Omental fat pad (tissue), 4 donors: Measurements from ENCODE around the gene GPS1. TPM values are rescaled to one million over a fixed set of nuclear protein-coding genes. Genes with fewer than 3 reads are reported as not detected.
A peak's percentile ranks its signal among the peaks of the same experiment; 100 is the strongest.

Experiments used
- ATAC-seq: fragments of 150-250 bp; one replicate; pipeline ENCODE4 v1.9.1; 2016; ENCODE audit warnings: mild to moderate bottlenecking, moderate library complexity; ENCODE audit not compliant: low FRiP score
- DNase-seq: peaks from one replicate; pipeline ENCODE4 v3.0.0-alpha.2; 2019; ENCODE audit warnings: low spot score
- total RNA-seq, 4 donors: library from RNA; depleted of rRNA; stranded (reverse); fragments of >200 nt; gene quantifications; one replicate each; pipeline ENCODE4 v1.1.0, GENCODE V29; 2016
- TF ChIP-seq, protein P1 (sequence below), 3 donors: fragments of 450-650 bp; IDR thresholded peaks; one replicate each; pipeline ENCODE4 v1.5.1; 2016 to 2017; ENCODE audit warnings: antibody characterized with exemption in 3 of 3, mild to moderate bottlenecking in 3 of 3, moderate library complexity in 2 of 3

The GPS1 gene
- total RNA-seq, 4 donors from 2014 or later, result 67.3 to 86.8 (median 81.4) TPM

DNA sequence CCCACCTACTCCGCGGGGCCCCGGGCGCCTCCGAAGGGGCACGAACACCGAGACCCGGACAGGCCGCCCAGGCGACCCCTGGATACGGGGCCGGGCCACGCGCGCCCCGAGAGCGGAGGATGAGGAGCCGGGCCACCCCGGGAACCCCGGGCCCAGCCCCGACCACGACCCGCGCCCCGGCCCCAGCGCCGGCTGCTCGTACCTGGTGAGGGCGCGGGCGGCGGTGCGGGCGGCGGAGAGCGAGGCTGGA lies 46.1 kb downstream of the GPS1 start:
- no peak for DNase-seq
- no peak for ATAC-seq
- TF ChIP-seq, protein P1, sequence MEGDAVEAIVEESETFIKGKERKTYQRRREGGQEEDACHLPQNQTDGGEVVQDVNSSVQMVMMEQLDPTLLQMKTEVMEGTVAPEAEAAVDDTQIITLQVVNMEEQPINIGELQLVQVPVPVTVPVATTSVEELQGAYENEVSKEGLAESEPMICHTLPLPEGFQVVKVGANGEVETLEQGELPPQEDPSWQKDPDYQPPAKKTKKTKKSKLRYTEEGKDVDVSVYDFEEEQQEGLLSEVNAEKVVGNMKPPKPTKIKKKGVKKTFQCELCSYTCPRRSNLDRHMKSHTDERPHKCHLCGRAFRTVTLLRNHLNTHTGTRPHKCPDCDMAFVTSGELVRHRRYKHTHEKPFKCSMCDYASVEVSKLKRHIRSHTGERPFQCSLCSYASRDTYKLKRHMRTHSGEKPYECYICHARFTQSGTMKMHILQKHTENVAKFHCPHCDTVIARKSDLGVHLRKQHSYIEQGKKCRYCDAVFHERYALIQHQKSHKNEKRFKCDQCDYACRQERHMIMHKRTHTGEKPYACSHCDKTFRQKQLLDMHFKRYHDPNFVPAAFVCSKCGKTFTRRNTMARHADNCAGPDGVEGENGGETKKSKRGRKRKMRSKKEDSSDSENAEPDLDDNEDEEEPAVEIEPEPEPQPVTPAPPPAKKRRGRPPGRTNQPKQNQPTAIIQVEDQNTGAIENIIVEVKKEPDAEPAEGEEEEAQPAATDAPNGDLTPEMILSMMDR (IDR thresholded peaks at IDR 0.05), result no peak

DNA sequence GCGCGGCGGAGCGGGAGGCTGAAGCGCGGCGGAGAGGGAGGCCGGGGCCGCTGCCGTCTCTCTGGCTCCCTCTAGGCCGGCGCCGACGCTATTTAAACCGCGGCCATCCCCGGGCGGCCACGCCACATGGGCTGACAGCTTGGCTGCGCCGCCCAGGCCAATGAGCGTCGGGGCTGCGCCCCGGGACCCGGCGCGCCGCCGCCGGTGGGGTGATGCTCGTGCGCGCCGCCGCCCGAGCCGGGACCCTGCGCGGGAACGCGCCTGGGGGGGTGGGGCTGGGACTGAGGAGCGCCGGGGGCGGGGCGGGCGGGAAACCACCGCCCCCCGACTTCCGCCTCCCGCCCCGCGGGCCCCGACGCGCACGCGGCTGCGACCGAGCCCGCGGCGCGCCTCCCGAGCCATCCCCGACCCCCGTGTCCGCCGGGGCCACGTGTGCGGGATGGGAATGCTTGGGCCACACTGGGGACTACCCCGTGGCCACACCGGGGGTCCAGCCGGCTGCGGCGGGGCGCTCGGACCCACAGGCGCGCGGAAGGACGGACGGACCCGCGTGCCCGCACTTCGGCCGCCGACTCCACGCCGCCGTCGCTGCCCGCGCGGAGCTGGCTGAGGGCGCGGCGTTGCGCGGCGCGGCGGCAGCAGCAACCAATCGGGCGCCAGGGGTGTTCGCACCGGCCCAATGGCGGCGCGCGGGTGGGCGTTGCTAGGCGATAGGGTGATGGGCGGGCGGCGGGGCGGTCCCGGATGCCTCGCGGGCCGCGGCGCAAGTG lies 46.7 kb downstream of the GPS1 start, which contains the start of gene FASN:
Gene FASN (minus strand): TSS at position 68 of the 770 bp plus-strand sequence. CDS start 1,791 bp downstream, outside the sequence.
- TF ChIP-seq, protein P1 (IDR thresholded peaks at IDR 0.05), result no peak
- ATAC-seq (peak; percentile 86), DNase-seq (peak; percentile 79)

DNA sequence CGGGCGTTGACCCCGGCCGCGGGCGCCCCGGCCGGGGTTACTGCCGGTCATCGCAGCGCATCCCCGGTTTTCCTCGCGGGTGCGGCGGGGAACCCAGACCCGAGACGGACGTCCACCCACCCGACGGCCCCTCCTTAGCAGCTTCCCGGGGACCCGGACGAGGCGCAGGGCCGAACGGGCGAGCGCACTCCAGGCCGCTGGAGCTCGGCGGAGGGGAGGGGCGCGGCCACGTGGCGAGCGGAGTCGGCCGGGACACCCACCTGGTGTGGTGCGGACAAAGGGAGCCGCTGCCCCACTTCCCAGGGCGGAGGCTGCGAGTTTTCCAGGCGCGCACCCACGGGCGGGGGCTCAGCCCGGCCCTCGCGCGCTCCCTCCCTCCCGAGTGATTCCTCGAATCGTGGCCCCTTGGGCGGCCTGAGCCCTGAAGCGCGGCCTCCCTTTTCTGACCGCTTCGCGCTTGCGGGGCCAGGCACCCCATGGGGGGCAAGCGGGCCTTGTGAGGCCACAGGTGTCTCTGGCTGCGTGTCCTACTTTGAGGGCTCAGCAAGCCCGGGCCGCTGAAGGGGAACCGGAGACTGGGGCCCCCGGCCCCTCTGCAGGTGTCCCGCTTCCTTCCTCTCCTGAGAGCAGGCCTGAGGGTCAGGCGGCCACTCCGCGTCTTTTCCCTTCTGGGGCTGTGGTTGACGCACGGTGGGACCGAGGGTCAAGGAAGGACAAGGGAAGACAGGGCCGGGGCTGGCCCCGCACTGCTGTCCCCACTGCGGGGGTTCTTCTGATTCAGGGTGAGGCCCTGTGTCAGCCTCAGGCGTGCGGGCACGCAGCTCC lies 47.5 kb downstream of the GPS1 start:
- TF ChIP-seq, protein P1 (IDR thresholded peaks at IDR 0.05), result no peak
- ATAC-seq (peak; percentile 6), DNase-seq (no peak)

DNA sequence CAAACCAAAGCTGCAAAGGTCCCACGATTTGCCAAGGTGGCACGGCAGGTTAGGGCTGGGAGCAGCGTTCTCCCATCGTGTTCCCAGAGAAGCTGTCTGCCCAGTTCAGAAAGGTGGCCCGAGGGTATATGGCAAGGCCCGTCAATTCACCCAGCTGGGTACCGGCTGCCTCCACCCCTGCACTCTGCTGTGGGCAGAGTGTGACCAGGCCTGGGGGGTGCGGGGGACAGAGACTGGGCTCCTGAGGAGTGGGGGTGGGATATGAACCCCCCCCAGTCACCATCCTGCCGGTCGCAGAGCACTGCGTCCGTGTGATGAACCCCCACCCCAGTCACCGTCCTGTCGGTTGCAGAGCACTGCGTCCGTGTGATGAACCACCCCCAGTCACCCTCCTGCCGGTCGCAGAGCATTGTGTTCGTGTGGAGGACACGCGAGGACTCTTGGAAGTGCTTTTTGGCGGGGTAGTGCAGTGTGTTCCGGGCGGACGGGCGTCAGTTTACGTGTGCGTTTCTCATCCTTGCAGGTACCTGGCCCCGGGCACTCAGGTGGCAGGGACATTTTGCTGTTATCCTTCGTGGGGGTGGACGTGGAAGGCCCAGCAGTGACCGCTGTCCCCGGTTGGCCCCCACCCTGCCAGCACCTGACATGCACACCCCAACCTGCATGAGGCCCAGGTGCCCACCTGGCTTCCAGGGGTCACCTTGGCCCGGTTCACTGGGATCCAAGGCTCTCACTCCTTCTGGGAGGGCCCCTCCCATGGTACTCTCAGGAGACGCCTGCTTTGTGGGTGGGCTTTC lies 49.0 kb downstream of the GPS1 start:
- ATAC-seq (no peak), DNase-seq (no peak)
- TF ChIP-seq, protein P1 (IDR thresholded peaks at IDR 0.05), result no peak

DNA sequence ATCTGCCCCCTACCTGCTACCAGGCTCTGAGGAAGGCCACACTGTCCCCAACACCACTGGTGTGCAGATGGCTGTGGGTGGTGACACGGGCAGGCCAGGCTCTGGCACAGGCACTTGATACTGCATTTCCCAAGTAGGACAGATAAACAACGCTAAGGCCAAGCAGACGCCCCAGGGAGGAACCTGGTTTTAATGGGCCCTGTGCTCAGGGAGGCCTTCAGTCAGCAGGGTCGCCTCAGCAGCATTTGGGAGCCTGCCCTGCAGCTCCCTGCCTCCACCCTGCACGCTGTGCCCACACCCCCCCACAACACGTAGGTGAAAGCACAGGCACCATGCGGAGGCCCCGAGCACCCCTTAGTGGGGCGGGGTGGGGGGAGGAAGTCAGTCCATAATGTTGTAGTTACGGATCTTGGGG lies 49.6 kb downstream of the GPS1 start:
- DNase-seq (no peak), ATAC-seq (no peak)
- TF ChIP-seq, protein P1 (IDR thresholded peaks at IDR 0.05), result no peak

DNA sequence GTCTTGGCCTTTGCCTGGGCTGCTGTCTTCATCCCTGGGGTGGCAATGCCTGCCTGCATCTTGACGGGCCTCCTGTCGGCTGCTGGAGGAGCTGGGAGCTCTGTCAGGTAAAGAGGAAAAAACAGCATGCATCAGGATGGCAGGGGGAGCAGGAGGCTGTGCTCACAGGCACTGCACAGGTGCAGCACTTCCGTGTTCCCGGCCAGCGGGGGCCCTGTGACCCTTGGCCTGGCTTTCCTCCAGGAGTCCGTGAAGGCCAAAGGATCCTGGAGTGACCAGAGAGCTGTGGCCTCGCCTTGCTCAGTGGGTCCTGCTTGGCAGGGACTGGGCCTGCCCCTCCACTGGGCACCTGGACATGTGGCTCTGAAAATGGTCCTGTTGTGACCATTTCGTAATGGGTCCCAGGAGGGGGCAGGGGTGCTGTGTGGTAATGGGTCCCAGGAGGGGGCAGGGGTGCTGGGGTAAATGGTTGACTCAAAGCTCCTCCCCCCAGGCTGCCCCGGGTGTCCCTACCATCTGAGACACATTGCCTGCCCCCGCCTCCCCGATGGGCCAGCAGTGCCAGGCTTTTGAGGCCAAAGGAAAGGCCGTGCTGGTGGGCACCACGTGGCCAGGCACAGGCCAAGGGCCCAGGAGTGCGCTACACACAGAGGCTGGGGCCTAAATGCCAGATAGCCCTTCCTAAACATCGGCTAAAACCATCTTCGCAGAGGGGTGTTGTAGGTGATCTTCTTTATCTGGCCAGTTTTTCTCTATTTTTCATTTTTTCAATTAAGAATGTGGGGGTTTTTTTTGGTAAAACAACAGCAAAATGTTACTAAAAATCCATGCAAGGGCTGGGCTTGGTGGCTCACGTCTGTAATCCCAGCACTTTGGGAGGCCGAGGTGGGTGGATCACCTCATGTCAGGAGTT lies 50.3 kb downstream of the GPS1 start:
- ATAC-seq, result no peak
- TF ChIP-seq, protein P1 (IDR thresholded peaks at IDR 0.05), result no peak
- DNase-seq, result no peak
